Skeletal muscle tissue (tissue), 4 donors: ENCODE measurements around the gene SCN1B. TPM values are rescaled to one million over a fixed set of nuclear protein-coding genes. Genes with fewer than 3 reads are reported as not detected.

ENCODE experiments used
- H3K27ac ChIP-seq: one replicate; pipeline ENCODE4 v1.7.0; 2013; ENCODE audit warnings: mild to moderate bottlenecking, low read depth, low read length, inconsistent platforms
- H3K27me3 ChIP-seq, 3 donors: one replicate each; pipeline ENCODE4 v1.7.0; 2013; ENCODE audit warnings: low read length in 3 of 3; ENCODE audit not compliant: control insufficient read depth in 3 of 3, insufficient read depth in 3 of 3
- H3K36me3 ChIP-seq, 3 donors: one replicate each; pipeline ENCODE4 v1.7.0; 2013; ENCODE audit warnings: low read length in 3 of 3; ENCODE audit not compliant: control insufficient read depth in 3 of 3, insufficient read depth in 3 of 3
- H3K4me1 ChIP-seq, 3 donors: one replicate each; pipeline ENCODE4 v1.7.0; 2013; ENCODE audit warnings: low read length in 3 of 3, mild to moderate bottlenecking in 3 of 3; ENCODE audit not compliant: control insufficient read depth in 3 of 3, insufficient read depth in 3 of 3
- H3K4me3 ChIP-seq, 3 donors: one replicate each; pipeline ENCODE4 v1.7.0; 2013; ENCODE audit warnings: low read length in 3 of 3
- H3K9ac ChIP-seq, 3 donors: one replicate each; pipeline ENCODE4 v1.7.0; 2013; ENCODE audit warnings: low read length in 3 of 3, mild to moderate bottlenecking in 3 of 3, moderate library complexity in 2 of 3, low read depth in 1 of 3
- H3K9me3 ChIP-seq, 3 donors: one replicate each; pipeline ENCODE4 v1.7.0; 2013; ENCODE audit warnings: low read length in 3 of 3; ENCODE audit not compliant: control insufficient read depth in 3 of 3
- total RNA-seq: library from RNA; depleted of rRNA; stranded (reverse); fragments of >200 nt; gene quantifications from one replicate; pipeline ENCODE4 v1.2.3, GENCODE V29; 2014
- donor health status: Osteomylitis.

The SCN1B gene
- total RNA-seq, 1 donor from 2014 or later, result 1.6 TPM

GRCh38 chr19:35060160-35060855, 30.0 kb downstream of the SCN1B start:
- H3K27ac ChIP-seq, result no peak overlapping the region
- H3K9ac ChIP-seq, result no peak overlapping the region
- peaks cover 9 to 13% (median 10%) of the 10 kb centered on the region in 3 donors for H3K4me1 ChIP-seq
- no peak overlapping the region for H3K4me3 ChIP-seq
- no peaks in the 10 kb centered on the region for H3K27me3 ChIP-seq
- H3K36me3 ChIP-seq, result no peaks in the 10 kb centered on the region
- H3K9me3 ChIP-seq, result no peaks in the 10 kb centered on the region

- Histone ChIP-seq H3K27me3 (no peaks in the 10 kb centered on the region), H3K36me3 (no peaks in the 10 kb centered on the region), H3K9me3 (no peaks in the 10 kb centered on the region), H3K4me3 (no peak overlapping the region), H3K9ac (peak overlapping the region in 1 of 3 donors; percentile 16), H3K27ac (no peak overlapping the region), H3K4me1 (peaks cover 0 to 3% (median 0%) of the 10 kb centered on the region in 3 donors)
Observed at GRCh38 chr19:35061583-35062373, 31.5 kb downstream of the SCN1B start.

- H3K4me1 ChIP-seq, result peaks cover 0 to 9% (median under 1%) of the 10 kb centered on the region in 3 donors
- H3K4me3 ChIP-seq, result no peak overlapping the region
- no peaks in the 10 kb centered on the region for H3K27me3 ChIP-seq
- no peak overlapping the region for H3K27ac ChIP-seq
- no peaks in the 10 kb centered on the region for H3K9me3 ChIP-seq
- no peak overlapping the region for H3K9ac ChIP-seq
- no peaks in the 10 kb centered on the region for H3K36me3 ChIP-seq
Observed at GRCh38 chr19:35062942-35063341, 32.7 kb downstream of the SCN1B start.

GRCh38 chr19:35063940-35064818, 33.9 kb downstream of the SCN1B start:
- no peak overlapping the region for H3K27ac ChIP-seq
- no peaks in the 10 kb centered on the region for H3K36me3 ChIP-seq
- no peak overlapping the region for H3K9ac ChIP-seq
- H3K27me3 ChIP-seq, result peaks cover 0 to 4% (median 0%) of the 10 kb centered on the region in 3 donors
- H3K4me3 ChIP-seq, result no peak overlapping the region
- H3K4me1 ChIP-seq, result peaks cover 0 to 15% (median 8%) of the 10 kb centered on the region in 3 donors
- no peaks in the 10 kb centered on the region for H3K9me3 ChIP-seq

- H3K36me3 ChIP-seq, result no peaks in the 10 kb centered on the region
- peaks cover 2 to 3% (median 2%) of the 10 kb centered on the region in 3 donors for H3K9me3 ChIP-seq
- H3K4me1 ChIP-seq, result peaks cover 0 to 15% (median 8%) of the 10 kb centered on the region in 3 donors
- H3K4me3 ChIP-seq, result no peak overlapping the region
- no peak overlapping the region for H3K27ac ChIP-seq
- H3K27me3 ChIP-seq, result peaks cover 0 to 4% (median 0%) of the 10 kb centered on the region in 3 donors
- no peak overlapping the region for H3K9ac ChIP-seq
Observed at GRCh38 chr19:35065574-35065973, 35.3 kb downstream of the SCN1B start.

GRCh38 chr19:35066121-35066520, 35.9 kb downstream of the SCN1B start:
- no peak overlapping the region for H3K4me3 ChIP-seq
- H3K4me1 ChIP-seq, result peaks cover 0 to 15% (median 8%) of the 10 kb centered on the region in 3 donors
- no peaks in the 10 kb centered on the region for H3K36me3 ChIP-seq
- no peak overlapping the region for H3K27ac ChIP-seq
- peaks cover 0 to 4% (median 0%) of the 10 kb centered on the region in 3 donors for H3K27me3 ChIP-seq
- no peak overlapping the region for H3K9ac ChIP-seq
- peaks cover 3 to 5% (median 4%) of the 10 kb centered on the region in 3 donors for H3K9me3 ChIP-seq

- H3K27ac ChIP-seq, result no peak overlapping the region
- peaks cover 0 to 4% (median 0%) of the 10 kb centered on the region in 3 donors for H3K27me3 ChIP-seq
- no peaks in the 10 kb centered on the region for H3K36me3 ChIP-seq
- no peak overlapping the region for H3K4me3 ChIP-seq
- peaks cover 0 to 13% (median 8%) of the 10 kb centered on the region in 3 donors for H3K4me1 ChIP-seq
- no peak overlapping the region for H3K9ac ChIP-seq
- peaks cover 3 to 5% (median 4%) of the 10 kb centered on the region in 3 donors for H3K9me3 ChIP-seq
Observed at GRCh38 chr19:35066691-35067563, 36.7 kb downstream of the SCN1B start.

- Histone ChIP-seq H3K36me3 (no peaks in the 10 kb centered on the region), H3K9me3 (peaks cover 3 to 5% (median 4%) of the 10 kb centered on the region in 3 donors), H3K4me3 (no peak overlapping the region), H3K27me3 (peaks cover 0 to 4% (median 0%) of the 10 kb centered on the region in 3 donors), H3K27ac (peak overlapping the region; percentile 74), H3K9ac (peak overlapping the region in 1 of 3 donors; percentile 68), H3K4me1 (peaks cover 0 to 13% (median 8%) of the 10 kb centered on the region in 3 donors)
Observed at GRCh38 chr19:35068941-35069634, 38.8 kb downstream of the SCN1B start.
